Esophagus (tissue), 2 donors: ENCODE data around the gene RNF123. TPM values are rescaled to one million over a fixed set of nuclear protein-coding genes. Genes with fewer than 3 reads are reported as not detected.
"Not testable (repeated sequence)": the region's sequence is repeated elsewhere in the genome, so short reads cannot be mapped to it uniquely, and the experiment has no call there.

ENCODE experiments used
- H3K27ac ChIP-seq, 2 donors: one replicate each; pipeline ENCODE4 v1.5.1; 2013; ENCODE audit warnings: low read depth in 2 of 2, mild to moderate bottlenecking in 2 of 2, inconsistent platforms in 1 of 2, low read length in 1 of 2, moderate library complexity in 1 of 2
- H3K27me3 ChIP-seq, 2 donors: one replicate each; pipeline ENCODE4 v1.6.1; 2013; ENCODE audit warnings: low read length in 2 of 2, control low read depth in 1 of 2, mild to moderate bottlenecking in 1 of 2; ENCODE audit not compliant: insufficient read depth in 2 of 2, control insufficient read depth in 1 of 2
- H3K36me3 ChIP-seq, 2 donors: one replicate each; pipeline ENCODE4 v1.6.1; 2013; ENCODE audit warnings: low read length in 1 of 2; ENCODE audit not compliant: control insufficient read depth in 2 of 2, insufficient read depth in 2 of 2
- H3K4me1 ChIP-seq, 2 donors: one replicate each; pipeline ENCODE4 v1.6.1; 2013; ENCODE audit warnings: low read length in 1 of 2; ENCODE audit not compliant: control insufficient read depth in 2 of 2, insufficient read depth in 2 of 2
- H3K4me3 ChIP-seq, 2 donors: one replicate each; pipeline ENCODE4 v1.5.1; 2013; ENCODE audit warnings: low read length in 2 of 2, mild to moderate bottlenecking in 2 of 2, low read depth in 1 of 2, moderate library complexity in 1 of 2
- H3K9me3 ChIP-seq, 2 donors: one replicate each; pipeline ENCODE4 v1.6.1; 2013; ENCODE audit warnings: mild to moderate bottlenecking in 2 of 2, low read depth in 1 of 2, low read length in 1 of 2, moderate library complexity in 1 of 2; ENCODE audit not compliant: control insufficient read depth in 2 of 2, insufficient read depth in 1 of 2
- WGBS, 2 donors: extraction: QIAGEN DNeasy Blood & Tissue Kit; methylation state at CpG; one replicate each; pipeline ENCODE4 v1.1.7; 2013; 5-methylcytosine and 5-hydroxymethylcytosine counted together
- polyA plus RNA-seq, 2 donors: library from polyadenylated mRNA; stranded (reverse); fragments of 200-250 nt; gene quantifications; one replicate each; pipeline ENCODE4 v1.2.3, GENCODE V29; 2013
- donor health status: healthy with polysubstance abuse.
- donor health status: Bipolar disorder and iron deficiency.

Gene RNF123
- polyA plus RNA-seq, 2 donors = 14.7 to 16.9 TPM

DNA sequence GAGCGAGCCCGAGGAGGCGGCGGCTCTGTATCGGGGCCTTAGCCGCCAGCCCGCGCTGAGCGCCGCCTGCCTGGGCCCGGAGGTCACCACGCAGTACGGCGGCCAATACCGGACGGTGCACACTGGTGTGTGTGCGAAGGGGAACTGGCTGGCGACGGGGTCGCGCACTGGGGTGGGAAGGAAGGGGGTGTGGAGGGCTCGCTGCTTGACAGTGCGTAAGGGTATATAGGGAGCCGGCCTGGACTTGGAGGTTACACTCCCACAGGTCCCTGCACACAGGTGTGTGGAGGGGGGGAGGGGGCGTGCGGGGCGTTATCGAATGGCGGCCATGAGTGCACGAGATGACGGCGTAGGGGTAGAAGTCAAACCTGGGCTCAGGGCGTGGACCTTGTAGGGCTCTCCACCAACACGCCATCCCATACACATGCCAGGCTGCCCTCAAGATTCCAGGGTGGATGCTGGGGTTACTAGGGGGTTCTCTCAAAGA is 14.8 kb upstream of the RNF123 start:
- WGBS, 2 donors = 6 to 7% methylated on average over 33 to 34 of the region's 34 CpGs
- Histone ChIP-seq H3K27me3 (no peaks in the 10 kb centered on the region), H3K27ac (peak overlapping the region; percentile 84 to 98), H3K4me3 (peak overlapping the region; percentile 75 to 80), H3K36me3 (peaks cover 11 to 37% of the 10 kb centered on the region in 2 donors), H3K4me1 (peaks cover 0 to 18% of the 10 kb centered on the region in 2 donors), H3K9me3 (no peaks in the 10 kb centered on the region)

DNA sequence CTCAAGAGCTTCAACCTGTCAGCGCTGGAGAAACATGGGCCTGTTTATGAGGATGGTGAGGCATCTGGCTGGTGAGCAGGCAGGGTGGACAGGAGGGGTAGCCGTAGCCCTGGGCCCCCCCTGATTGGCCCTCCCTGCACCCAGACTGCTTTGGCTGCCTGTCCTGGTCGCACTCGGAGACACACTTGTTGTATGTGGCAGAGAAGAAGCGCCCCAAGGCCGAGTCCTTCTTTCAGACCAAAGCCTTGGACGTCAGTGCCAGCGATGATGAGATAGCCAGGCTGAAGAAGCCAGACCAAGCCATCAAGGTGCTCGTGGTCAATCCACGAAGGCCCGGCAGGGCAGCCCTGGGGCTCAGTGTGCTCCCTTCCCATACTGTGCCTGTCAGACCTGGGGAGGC is 13.4 kb upstream of the RNF123 start:
- H3K36me3 ChIP-seq = peaks cover 21 to 49% of the 10 kb centered on the region in 2 donors

DNA sequence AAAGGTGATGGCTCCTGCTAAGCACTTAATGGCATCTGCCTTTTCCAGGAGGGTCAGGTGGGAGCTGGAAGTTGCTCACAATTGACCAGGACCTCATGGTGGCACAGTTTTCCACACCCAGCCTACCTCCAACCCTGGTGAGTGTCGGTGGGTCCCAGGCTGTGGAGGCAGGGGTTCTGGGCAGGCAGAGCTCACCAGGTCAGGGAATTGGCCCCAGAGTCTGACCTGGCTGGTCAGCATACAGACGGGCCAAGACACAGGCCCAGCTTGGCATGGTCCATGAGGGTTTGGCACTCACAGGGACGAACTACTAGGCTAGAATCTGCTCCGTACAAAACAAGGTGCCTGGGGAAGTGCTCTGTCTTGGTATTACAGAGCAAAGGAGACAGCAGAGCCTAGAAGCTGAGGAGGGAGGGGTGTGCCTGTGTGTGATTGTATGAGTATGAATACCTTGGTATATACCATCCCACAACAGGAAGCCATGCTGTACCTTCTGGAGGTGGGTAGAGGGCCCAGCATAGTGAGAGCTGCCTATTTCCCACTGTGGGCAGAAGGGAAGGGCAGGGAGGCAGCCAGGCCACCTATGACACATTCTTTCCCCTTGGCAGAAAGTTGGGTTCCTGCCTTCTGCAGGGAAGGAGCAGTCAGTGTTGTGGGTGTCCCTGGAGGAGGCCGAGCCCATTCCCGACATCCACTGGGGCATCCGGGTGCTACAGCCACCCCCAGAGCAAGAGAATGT is 8.7 kb upstream of the RNF123 start:
- H3K9me3 ChIP-seq = no peaks in the 10 kb centered on the region
- 85 to 88% methylated on average over 7 of the region's 7 CpGs for WGBS, 2 donors
- peaks cover 0 to 3% of the 10 kb centered on the region in 2 donors for H3K4me1 ChIP-seq
- H3K27me3 ChIP-seq = no peaks in the 10 kb centered on the region
- H3K27ac ChIP-seq = no peak overlapping the region
- H3K4me3 ChIP-seq = no peak overlapping the region
- H3K36me3 ChIP-seq = peaks cover 35 to 82% of the 10 kb centered on the region in 2 donors

More for the DNA sequence above, 13.4 kb upstream of the RNF123 start:
- Histone ChIP-seq H3K9me3 (no peaks in the 10 kb centered on the region), H3K27me3 (no peaks in the 10 kb centered on the region), H3K27ac (no peak overlapping the region), H3K4me3 (no peak overlapping the region), H3K4me1 (peaks cover 0 to 18% of the 10 kb centered on the region in 2 donors)
- WGBS, 2 donors = 95% methylated on average over 11 of the region's 11 CpGs

DNA sequence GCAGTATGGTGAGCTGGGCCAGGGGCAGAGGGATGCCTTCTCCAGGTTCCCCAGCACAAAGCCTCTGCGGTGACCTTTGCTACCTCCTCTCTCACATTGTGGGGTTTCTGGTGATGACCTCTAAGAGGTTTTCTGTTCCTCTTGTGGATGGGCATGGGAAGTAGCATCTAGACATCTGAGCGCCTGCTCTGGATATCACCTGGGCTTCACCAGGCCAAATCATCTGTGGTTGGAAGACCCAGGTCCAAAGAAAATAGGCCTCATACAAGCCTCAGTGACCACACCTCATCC is 8.2 kb upstream of the RNF123 start:
- 95 to 96% methylated on average over 2 of the region's 2 CpGs for WGBS, 2 donors
- H3K9me3 ChIP-seq = no peaks in the 10 kb centered on the region
- no peaks in the 10 kb centered on the region for H3K4me1 ChIP-seq
- no peak overlapping the region for H3K27ac ChIP-seq
- no peak overlapping the region for H3K4me3 ChIP-seq
- no peaks in the 10 kb centered on the region for H3K27me3 ChIP-seq
- H3K36me3 ChIP-seq = peaks cover 35 to 77% of the 10 kb centered on the region in 2 donors

DNA sequence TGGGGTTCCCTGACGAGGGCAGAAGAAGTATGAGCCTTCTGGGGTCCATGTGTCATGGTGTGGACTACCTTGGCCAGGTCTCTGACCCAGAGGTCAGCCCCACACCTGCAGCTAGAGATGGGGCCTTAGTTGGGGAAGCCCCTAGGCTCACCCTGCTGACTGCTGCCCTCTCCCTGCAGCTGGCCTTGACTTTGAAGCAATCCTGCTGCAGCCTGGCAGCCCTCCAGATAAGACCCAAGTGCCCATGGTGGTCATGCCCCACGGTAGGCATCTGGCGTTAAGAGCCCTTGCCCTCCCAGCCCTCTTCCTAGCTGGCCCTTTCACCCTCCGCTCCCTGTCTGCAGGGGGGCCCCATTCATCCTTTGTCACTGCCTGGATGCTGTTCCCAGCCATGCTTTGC is 7.8 kb upstream of the RNF123 start:
- H3K9me3 ChIP-seq = no peaks in the 10 kb centered on the region
- 81 to 85% methylated on average over 4 of the region's 4 CpGs for WGBS, 2 donors
- H3K27ac ChIP-seq = no peak overlapping the region
- peaks cover 35 to 74% of the 10 kb centered on the region in 2 donors for H3K36me3 ChIP-seq
- H3K4me3 ChIP-seq = no peak overlapping the region
- no peaks in the 10 kb centered on the region for H3K4me1 ChIP-seq
- H3K27me3 ChIP-seq = no peaks in the 10 kb centered on the region

DNA sequence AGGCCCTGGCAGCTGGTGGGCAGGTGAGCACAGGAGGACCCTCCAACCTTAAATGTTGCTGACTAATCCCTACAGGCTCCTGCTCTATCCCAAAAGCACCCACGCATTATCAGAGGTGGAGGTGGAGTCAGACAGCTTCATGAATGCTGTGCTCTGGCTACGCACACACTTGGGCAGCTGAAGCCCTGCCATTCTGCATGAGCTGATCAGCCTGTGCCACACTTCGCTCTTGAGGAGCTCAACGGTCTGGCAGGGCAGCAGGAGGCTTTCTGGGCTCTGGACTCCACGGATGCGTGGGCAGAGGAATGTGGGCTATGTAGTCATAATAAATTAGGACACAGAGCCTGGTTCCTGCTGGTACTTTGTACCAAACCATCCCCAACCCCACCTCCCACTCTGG is 6.2 kb upstream of the RNF123 start:
- Histone ChIP-seq H3K4me3 (no peak overlapping the region), H3K36me3 (peaks cover 35 to 59% of the 10 kb centered on the region in 2 donors), H3K27me3 (no peaks in the 10 kb centered on the region), H3K4me1 (peaks cover 0 to 3% of the 10 kb centered on the region in 2 donors), H3K27ac (no peak overlapping the region), H3K9me3 (no peaks in the 10 kb centered on the region)
- WGBS, 2 donors = 87 to 93% methylated on average over 6 of the region's 6 CpGs

DNA sequence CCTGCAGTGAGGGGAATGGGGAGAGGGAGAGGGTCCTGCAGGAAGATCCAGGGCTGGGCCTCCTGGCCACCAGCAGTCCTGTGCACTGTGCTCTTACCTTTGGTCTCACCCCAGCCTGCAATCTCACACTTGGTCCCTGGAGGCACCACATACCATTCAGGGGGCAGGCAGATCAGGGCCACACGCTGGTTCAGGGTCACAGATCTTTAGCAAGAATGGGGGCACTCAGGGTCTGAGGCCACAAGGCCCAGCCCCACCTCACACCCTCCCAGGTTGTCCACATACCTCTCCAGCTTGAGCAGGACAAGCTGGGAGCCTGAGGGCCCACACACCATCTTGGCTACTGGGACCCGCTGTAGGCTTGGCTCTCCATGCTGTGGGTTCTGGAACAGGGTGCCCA is 4.9 kb upstream of the RNF123 start:
- H3K27ac ChIP-seq, H3K9me3 ChIP-seq, H3K27me3 ChIP-seq, H3K4me1 ChIP-seq, H3K4me3 ChIP-seq: not testable (repeated sequence)
- H3K36me3 ChIP-seq = peaks cover 25 to 46% of the 10 kb centered on the region in 2 donors
- 94 to 98% methylated on average over 2 of the region's 2 CpGs for WGBS, 2 donors

DNA sequence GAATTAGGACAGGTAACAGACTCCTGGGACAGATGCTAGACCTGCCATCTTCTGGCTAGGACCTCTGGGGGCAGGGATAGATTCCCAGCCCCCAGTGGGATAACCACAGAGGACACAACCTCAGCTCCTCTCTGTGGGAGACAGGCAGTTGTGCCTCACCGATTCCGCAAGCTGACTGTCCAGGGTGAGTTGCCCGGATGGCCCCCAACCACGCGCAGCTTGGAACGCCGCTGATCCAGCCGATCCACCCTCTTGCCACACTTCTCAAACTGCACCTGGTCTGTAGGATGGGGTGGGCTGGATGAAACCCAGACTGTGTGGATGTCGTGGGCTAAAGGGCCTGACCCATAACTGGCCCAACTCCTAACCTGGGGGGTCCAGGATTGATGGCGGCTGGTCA is 4.3 kb upstream of the RNF123 start:
- H3K4me1 ChIP-seq, H3K9me3 ChIP-seq, H3K27me3 ChIP-seq, H3K27ac ChIP-seq, H3K4me3 ChIP-seq: not testable (repeated sequence)
- 93 to 94% methylated on average over 10 of the region's 10 CpGs for WGBS, 2 donors
- peaks cover 20 to 41% of the 10 kb centered on the region in 2 donors for H3K36me3 ChIP-seq

DNA sequence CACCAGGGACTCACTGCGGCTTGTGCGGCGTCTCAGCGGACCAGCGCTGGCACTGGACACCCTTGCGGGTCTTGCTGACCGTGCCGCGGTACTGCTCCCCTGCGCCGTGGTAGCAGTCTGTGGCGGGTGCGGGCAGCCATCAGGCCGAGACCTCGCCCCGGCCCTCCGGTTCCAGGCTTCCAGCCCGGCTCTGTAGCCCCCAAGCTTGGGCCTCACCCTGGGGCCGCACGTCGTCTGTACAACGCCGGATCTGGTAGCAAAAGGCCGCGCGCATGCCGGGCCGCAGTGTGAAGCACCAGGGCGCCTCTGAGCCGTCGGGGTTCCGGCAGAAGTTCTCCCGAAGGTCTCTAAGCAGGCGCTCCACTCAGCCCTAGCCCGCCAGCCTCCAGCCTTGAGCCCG is 3.5 kb upstream of the RNF123 start:
- WGBS, 2 donors = 12 to 27% methylated on average over 30 to 35 of the region's 36 CpGs
- not testable (repeated sequence) for H3K27ac ChIP-seq, H3K4me1 ChIP-seq, H3K9me3 ChIP-seq, H3K27me3 ChIP-seq
- H3K36me3 ChIP-seq = peaks cover 15 to 33% of the 10 kb centered on the region in 2 donors
- peak overlapping the region in 1 of 2 donors; percentile 9 for H3K4me3 ChIP-seq

DNA sequence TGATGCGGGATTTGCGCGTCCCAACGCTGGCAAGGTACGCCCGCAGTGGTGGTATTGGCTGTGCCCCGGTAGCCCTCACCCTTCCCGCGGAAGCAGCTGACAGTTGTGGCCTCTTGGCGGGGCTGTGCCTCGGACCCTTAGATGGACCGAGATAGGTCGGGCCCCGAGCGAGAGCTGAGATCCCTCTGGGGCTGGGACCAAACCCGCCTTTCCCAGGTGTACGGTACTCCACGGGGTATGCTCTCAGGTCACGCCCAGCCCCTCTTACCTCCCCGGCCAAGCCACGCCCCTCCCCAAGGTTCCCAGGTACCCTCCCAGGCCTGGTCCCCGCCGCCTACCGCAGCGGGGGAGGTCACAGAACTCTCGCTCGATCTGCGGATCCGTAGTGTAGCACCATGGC is 3.0 kb upstream of the RNF123 start:
- WGBS, 2 donors = 2 to 5% methylated on average over 25 of the region's 29 CpGs
- peaks cover 12 to 29% of the 10 kb centered on the region in 2 donors for H3K36me3 ChIP-seq
- H3K27me3 ChIP-seq, H3K9me3 ChIP-seq: not testable (repeated sequence)
- peak overlapping the region; percentile 31 to 49 for H3K4me3 ChIP-seq
- peak overlapping the region in 1 of 2 donors; percentile 15 for H3K27ac ChIP-seq
- peaks cover 0 to 11% of the 10 kb centered on the region in 2 donors for H3K4me1 ChIP-seq
